KBM-7 (cell line): ENCODE measurements around the gene NXNL1.
"Not testable (repeated sequence)": the region's sequence is repeated elsewhere in the genome, so short reads cannot be mapped to it uniquely, and the experiment has no call there.

Source experiments
- DNase-seq: peaks from one replicate; pipeline ENCODE4 v3.0.0-alpha.2; 2015
- in situ Hi-C: fragments of 300-500 bp; cut with MboI; formaldehyde crosslinking; loops from 2 replicates; pipeline ENCODE4 v1.14.3; 2020; ENCODE audit warnings: low sequenced_read_pairs, low pct_unique_long_range_greater_than_20kb, mixed read lengths

The NXNL1 gene

DNA sequence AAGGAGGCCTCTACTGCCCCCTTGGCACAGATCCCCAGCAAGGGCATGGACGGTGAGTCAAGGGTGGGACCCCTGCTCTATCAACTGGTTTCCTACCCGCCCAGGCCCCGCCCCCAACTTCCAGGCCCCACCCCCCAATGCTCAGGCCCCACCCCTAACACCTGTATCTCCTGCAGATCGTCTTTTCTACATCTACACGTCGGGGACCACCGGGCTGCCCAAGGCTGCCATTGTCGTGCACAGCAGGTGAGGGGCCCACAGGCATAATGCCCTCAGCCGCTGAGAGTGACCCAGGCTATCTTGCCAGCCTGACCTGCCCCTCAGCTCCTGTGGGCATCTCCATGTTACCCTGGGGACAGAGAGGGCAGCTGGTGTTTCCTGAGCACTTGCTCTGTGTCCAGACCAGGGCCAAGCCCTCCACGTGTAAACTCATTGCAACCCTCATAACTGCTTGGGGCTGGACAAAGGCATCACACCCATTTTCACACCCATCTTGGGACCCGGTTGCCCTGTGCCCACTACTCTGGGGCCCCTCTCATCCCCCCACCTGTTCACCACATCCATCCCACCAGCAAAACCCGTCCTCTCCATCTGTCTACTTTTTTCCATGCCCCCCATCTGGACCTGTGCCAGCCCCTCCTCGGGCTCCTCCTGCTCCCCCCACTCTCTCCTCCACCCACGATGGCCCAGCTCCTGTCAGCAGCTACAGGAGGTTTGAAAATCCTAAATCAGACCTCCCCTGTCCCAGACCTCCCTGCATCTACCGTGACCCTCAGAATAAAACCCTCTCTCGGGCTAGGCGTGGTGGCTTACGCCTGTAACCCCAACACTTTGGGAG is 26.8 kb upstream of the NXNL1 start:
- in situ Hi-C loops = no loop called here
- DNase-seq = no peak

DNA sequence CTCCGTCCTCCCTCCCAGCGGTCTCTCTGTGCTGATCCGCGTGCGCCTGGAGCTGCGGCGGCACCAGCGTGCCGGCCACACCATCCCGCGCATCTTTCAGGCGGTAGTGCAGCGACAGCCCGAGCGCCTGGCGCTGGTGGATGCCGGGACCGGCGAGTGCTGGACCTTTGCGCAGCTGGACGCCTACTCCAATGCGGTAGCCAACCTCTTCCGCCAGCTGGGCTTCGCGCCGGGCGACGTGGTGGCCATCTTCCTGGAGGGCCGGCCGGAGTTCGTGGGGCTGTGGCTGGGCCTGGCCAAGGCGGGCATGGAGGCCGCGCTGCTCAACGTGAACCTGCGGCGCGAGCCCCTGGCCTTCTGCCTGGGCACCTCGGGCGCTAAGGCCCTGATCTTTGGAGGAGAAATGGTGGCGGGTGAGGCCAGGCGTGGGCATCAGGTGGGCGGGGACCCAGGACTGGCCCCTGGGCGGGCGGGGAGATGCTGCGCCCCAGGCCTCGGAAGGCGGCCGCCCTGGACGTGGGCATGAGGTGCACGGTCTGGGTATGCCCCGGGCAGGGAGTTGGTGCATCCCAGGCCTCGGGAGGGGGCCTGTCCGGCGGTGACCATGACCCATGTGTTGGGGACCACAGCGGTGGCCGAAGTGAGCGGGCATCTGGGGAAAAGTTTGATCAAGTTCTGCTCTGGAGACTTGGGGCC is 26.0 kb upstream of the NXNL1 start:
- DNase-seq = no peak
- in situ Hi-C loops = no loop called here

DNA sequence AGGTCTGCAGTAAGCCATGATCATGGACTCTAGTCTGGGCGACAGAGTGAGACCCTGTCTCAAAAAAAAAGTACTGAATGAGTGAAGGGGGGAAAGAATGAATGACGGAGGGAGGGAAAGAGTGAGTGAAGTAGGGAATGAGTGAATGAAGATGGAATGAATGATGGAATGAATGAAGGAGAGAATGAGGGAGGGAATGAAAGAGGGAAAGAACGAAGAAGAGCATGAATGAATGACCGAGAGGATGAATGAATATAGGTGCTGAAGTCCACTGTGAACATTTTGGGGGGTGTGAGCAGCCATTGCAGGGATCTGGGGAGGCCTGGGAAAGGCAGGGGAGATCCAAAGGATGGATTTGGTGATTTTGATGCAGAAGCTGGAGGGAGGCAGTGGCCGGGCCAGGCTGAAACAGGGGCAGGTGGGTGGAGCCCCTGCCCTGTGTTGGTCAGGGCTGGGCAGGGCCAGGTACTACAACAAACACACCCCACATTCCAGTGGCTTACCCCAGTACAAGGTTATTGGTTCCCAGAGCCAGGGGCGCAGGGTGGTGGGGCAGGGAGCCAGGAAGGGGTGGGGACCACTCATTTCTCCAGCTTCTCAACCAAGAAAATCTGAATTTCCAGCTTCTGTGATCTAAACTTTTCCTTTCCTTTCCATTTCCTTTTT is 23.9 kb upstream of the NXNL1 start:
- no peak for DNase-seq

DNA sequence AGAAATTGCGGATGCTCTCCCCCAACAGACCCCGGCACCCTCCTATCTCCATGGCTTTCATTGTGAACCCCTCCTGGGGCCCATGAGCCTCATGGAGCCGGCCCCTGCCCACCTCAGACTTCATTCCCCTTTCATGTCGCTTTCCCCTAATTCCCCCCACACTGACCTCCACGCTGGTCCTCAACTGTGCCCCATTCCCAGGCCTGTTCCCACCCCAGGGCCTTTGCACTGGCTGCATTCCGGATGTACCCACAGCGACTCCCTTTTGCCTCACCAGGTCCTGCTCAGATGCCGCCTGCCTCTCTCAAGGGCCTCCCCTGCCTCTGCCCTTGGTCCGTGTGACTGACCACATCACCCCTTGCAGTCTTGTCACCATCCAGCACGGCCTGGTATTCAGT is 22.9 kb upstream of the NXNL1 start:
- no peak for DNase-seq
- in situ Hi-C loops = no loop called here

More for the DNA sequence above, 23.9 kb upstream of the NXNL1 start:
- in situ Hi-C loops = no loop called here

DNA sequence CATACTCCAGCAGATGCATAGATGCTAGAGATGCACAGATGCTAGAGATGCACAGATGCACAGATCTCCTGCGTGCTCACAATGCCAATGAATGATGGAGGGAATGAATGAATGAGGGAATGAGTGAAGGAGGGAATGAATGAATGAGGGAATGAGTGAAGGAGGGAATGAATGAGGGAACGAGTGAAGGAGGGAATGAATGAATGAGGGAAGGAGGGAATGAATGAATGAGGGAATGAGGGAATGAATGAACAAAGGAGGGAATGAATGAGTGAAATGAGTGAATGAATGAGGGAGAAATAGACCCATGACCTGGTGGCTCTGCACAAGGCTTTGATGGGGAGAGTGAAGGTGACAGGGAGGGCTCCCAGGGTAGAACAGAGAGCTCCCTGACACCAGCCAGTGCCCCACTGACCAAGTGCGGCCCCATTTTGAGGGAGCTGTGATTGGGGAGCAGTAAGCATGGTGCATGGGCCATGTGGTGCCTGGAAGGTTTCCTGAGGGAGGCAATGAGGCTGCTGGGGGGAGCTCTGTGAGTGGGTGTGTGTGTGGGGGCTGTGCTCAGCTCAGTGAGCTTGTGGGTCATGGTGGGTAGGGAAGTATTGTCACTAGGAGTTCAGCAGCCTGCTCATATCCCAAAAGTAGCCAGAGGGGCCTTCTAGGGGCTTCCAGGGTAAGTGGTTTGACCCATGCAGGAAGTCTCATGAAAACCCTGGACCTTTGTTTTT is 22.3 kb upstream of the NXNL1 start:
- DNase-seq = no peak
- in situ Hi-C loops = no loop called here

DNA sequence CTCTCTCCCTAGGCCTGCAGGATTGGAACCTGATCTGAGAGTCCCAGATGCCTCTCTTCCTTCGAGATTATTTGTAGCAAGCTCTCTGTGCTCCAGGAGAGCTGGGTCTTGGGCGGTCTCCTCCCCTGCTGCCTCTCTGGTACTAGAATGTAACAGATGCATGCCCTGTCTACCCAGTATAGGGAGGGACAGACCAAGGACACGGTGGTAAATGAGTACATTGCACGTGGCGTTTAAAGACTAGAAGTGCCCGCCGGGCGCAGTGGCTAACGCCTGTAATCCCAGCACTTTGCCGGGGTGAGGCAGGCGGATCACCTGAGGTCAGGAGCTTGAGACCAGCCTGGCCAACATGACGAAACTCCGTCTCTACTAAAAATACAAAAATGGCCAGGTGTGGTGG is 21.3 kb upstream of the NXNL1 start:
- DNase-seq = no peak
- in situ Hi-C loops = no loop called here

DNA sequence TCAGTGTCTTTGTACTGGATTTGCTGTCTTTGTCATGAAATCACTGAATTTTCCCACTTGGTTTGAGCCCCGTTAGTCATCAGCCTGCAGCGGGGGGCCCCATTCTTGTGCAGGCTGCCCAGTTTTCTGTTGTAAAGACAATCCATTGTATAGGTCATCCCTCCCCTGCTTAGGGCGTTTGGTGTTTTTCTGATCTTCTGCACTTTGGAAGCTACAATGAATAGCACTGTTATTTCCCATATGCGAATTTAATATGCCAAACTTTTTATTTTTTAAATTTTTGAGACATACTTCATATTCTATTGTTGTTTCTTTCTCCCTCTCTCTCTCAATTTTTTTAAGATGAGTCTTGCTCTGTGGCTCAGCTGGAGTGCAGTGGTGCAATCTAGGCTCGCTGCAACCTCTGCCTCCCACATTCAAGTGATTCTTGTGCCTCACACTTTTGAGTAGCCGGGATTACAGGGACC is 18.6 kb upstream of the NXNL1 start:
- in situ Hi-C loops = no loop called here
- no peak for DNase-seq

DNA sequence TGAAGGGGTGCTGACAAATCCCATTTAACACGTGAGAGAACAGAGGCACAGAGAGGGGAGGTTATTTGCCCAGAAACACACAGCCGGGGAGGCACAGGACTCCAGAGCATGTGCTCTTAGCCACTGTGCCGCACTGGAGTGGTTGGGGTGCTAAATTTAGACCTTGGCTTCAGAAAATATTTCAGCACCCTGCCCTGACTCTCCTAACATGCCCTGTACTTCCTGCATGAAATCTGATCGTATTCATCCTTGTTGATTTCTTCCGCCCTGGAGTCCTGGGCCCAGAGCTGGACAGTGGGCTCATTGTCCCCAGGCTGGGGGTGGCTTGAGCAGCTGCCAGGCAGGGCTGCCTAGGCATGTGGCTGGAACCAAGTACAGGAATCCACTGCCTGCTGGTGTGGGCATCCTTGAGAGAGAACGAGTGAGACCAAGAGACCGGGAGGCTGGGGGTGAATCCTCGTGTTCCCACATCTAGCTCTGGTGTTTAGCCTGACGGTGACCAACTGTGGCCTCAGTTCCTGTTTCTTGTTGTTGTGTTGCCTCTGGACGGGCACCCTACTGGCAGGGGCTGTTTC is 14.9 kb upstream of the NXNL1 start:
- in situ Hi-C loops = no loop called here
- DNase-seq = peak; percentile 40

DNA sequence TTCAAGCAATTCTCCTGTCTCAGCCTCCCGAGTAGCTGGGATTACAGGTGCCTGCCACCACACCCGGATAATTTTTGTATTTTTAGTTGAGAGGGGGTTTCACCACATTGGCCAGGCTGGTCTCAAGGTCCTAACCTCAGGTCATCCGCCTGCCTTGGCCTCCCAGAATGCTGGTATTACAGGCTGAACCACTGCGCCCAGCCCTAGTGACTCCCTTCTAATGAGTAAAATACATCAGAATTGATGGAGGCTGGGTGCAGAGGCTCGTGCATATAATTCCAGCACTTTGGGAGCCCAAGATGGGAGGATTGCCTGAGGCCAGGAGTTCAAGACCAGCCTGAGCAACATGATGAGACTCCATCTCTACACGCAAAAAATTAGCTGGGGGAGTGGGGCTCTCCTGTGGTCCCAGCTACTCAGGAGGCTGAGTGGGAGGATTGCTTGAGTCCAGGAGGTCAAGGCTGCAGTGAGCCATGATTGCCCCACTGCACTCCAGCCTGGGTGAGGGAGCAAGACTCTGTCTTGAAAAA is 14.3 kb upstream of the NXNL1 start:
- in situ Hi-C loops, DNase-seq: not testable (repeated sequence)

DNA sequence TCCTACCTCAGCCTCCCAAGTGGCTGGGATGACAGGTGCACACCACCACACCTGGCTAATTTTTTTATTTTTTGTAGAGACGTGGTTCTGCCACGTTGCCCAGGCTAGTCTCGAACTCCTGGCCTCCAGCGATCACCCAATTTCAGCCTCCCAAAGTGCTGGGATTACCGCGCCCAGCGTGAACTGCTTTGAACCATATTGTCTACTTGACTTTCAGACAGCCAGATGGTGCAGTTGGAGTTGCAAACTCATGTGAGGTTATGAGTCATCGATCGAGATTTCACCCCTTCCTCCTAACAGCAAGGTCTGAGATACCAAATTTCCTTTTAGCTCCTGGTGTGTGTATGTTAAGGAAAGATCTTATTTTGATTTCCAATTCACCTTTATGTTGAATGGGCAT is 12.3 kb upstream of the NXNL1 start:
- in situ Hi-C loops = no loop called here
- peak; percentile 55 for DNase-seq

DNA sequence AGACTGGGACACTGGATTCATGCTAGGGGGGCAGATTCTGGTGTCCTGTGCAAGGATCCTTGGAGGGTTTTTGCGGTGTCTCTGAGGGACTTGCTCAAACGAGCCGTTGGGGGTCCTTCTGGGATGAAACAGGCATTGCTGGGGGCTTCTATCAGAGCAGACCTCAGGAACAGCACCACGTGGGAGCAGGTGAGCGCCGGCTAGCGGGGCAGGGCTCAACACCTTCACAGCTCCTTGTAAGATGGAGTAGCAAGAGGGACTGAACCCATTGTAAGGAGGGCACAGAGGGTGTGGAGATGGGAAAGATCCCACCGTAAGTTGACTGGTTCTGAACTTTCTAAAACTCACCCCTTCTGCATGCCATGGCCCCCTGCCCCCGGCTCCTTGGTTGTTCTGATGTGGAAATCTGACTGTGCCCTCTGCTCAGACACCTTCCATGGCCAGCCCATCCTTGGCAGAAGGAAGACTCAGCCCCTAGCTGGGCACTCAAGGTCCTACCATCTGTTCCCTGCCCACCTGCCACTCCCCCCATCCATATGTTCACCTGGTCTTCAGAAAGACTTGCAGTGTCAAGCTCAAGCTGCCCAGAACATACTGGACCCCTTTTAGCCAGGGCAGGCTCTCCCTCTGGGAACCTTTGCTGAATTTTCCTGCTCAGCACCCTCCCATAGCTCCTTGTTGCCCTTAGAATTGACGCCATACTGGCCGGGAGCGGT is 10.8 kb upstream of the NXNL1 start:
- in situ Hi-C loops = no loop called here
- no peak for DNase-seq

DNA sequence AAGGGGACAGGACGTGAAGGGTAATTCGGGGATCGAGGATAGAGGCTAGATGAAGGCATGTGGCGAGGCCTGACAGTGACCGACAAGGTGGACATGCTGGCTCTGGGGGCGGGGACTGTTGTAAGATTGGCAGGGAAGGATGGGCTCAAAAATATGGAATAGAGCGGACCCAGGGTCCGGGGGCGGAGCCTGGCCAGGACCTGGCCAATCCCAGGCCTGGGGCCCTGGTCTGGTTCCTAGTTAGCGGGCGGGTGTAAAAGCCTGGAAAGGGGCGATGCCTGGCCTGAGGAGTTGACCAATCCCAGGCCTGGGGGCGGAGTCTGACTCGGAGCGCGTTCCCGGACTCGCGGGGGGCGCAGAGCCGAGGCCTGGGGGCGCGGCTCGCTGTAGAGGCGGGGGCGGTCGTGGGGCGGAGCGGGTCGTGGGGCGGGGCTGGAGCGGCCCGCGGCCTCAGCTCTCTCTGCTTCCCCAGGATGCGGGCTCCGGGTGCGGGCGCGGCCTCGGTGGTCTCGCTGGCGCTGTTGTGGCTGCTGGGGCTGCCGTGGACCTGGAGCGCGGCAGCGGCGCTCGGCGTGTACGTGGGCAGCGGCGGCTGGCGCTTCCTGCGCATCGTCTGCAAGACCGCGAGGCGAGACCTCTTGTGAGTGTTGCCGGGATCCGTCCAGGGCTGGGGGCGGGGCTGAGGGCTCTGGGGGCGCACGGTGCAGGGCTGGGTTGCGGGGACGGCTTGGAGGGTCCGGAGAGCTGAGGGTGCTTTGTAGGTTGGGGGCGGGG is 9.5 kb upstream of the NXNL1 start, which contains the start of gene SLC27A1:
SLC27A1 (plus strand) TSS at position 457 of the 774 bp plus-strand sequence; CDS start at position 474, 17 bp downstream.
- DNase-seq = peak; percentile 99
- in situ Hi-C loops = no loop called here

DNA sequence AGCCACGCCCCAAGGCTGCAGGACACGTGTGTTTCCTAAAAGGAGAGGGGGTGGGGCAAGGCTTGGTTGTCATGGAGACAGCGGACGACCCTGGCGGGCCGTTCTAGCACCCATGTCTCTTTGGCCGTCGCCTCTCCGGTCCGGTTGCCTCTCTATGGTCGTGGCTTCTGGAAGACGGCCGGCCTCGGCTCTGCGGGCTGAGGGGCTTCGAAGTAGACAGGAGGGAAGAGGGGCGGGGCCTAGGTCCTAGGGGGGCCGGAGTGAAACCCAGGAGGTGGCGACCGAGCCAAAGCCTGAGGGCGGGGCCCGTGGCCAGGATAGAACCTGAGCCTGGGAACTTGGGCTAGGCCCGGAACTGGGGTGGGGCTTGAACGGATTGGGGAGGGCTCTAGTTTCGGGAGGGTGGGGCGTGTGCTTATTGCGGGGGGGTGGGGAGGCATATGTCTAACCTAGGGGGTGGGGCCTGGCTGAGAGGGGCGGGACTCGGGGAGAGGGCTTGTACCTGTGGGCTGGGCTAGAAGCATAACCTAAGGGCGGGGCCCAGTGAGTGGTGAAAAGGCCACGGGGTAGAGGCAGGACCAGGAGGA is 8.8 kb upstream of the NXNL1 start:
- in situ Hi-C loops = no loop called here
- peak; percentile 94 for DNase-seq

DNA sequence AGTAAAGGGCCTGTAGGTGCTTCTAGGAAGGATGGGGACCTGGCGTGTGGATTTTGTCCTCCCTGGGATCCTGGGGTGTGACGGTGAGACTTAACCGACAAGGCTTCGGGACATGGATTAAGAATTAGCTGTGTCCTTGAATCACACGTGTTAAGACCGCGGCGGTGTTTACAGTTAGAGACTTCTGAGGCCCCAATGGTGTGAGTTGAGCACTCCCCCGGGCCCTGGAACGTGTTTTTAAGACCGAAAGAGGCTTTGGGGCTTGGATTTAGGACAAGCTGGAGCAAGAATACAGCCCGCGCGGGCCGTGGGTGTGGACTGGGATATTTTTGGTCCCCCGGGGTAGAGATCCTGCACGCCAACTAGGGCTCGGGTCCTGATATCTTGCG is 8.4 kb upstream of the NXNL1 start:
- no peak for DNase-seq
- in situ Hi-C loops = no loop called here

DNA sequence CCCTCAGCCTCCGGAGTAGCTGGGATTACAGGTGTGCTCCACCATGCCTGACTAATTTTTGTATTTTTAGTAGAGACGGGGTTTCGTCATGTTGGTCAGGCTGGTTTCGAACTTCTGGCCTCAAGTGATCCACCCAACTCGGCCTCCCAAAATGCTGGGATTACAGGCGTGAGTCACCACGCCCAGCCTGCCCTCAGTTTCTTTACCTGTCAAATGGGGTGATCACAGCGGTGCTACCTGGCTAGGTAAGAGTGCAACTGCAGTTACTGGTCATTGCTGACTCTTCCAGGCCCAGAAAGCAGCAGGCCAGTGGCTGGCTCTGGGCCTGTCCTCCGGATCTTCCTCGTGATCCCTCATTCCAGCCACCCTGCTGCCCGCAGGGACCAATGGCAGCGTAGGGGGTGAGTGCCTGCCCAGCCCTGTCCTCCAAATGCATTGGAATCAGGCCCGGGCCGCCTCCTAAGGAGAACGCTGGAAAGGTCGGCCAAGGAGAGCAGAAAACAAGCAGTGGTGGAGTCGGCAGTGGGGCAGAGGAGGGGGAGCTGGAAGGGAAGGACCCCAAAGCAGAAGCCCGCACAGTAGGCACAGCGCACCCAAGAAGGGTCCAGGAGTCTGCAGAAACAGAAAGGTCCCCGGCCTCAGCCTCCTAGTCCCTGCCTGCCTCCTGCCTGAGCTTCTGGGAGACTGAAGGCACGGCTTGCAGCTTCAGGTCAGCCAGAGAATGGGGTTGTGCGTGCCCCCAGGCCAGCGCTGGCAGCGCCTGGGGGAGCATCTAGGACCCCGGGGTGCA is 7.8 kb upstream of the NXNL1 start:
- in situ Hi-C loops = no loop called here
- no peak for DNase-seq

DNA sequence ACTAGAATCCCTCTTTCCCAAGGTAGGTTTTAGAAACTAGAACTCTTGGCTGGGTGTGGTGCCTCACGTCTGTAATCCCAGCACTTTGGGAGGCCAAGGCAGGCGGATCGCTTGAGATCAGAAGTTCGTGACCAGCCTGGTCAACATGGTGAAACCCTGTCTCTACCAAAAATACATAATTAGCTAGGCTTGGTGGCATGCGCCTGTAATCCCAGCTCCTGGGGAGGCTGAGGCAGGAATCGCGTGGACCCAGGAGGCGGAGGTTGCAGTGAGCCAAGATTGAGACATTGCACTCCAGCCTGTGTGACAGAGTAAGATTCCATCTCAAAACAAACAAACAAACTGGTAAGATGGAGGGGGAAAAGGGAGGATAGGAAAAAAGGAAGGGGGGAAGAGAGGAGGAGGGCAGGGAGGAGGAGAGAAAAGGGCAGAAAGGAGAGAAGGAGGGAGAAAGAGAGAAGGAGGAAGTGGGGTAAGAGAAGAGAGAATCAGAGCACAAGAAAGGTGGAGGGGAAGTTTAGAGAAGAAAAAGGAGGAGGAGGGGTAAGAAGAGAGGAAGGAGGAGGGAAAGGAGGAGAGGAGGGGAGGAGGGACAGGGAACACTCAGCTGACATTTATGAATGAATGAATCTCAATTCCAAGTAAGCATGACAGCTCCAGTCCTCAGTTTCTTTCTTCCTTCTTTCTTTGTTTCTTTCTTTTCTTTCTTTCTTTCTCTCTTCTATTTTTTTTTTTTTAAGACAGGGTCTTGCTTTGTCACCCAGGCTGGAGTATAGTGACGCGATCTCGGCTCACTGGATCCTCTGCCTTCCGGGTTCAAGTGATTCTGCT is 7.0 kb upstream of the NXNL1 start:
- in situ Hi-C loops = no loop called here

More for the DNA sequence above, 7.0 kb upstream of the NXNL1 start:
- no peak for DNase-seq
